ENCODE data around the gene YARS1.
A peak's percentile ranks its signal among the peaks of the same experiment; 100 is the strongest.

Gene YARS1

GRCh38 chr1:32775640-32776337 lies 41.4 kb downstream of the YARS1 start:
- no peak for DNase-seq

- no peak for DNase-seq
Observed at GRCh38 chr1:32774950-32775634, 42.1 kb downstream of the YARS1 start.

- DNase-seq: no peak
Observed at GRCh38 chr1:32774464-32774808, 42.7 kb downstream of the YARS1 start.

- no peak for DNase-seq
Observed at GRCh38 chr1:32773764-32774463, 43.2 kb downstream of the YARS1 start.

- DNase-seq: peak; percentile 72
Observed at GRCh38 chr1:32773018-32773763, 44.0 kb downstream of the YARS1 start.

GRCh38 chr1:32772281-32773017 lies 44.7 kb downstream of the YARS1 start:
- DNase-seq: no peak

- no peak for DNase-seq
Observed at GRCh38 chr1:32771561-32772280, 45.4 kb downstream of the YARS1 start.

- DNase-seq: no peak
Observed at GRCh38 chr1:32770741-32771548, 46.2 kb downstream of the YARS1 start.

- DNase-seq: no peak
Observed at GRCh38 chr1:32770221-32770731, 46.9 kb downstream of the YARS1 start.

- no peak for DNase-seq
Observed at GRCh38 chr1:32769524-32770220, 47.5 kb downstream of the YARS1 start.

- no peak for DNase-seq
Observed at GRCh38 chr1:32768110-32768850, 48.9 kb downstream of the YARS1 start.

GRCh38 chr1:32767641-32768040 lies 49.5 kb downstream of the YARS1 start:
- no peak for DNase-seq

- no peak for DNase-seq
Observed at GRCh38 chr1:32767156-32767555, 50.0 kb downstream of the YARS1 start.

GRCh38 chr1:32766328-32766972 lies 50.7 kb downstream of the YARS1 start:
- no peak for DNase-seq

- no peak for DNase-seq
Observed at GRCh38 chr1:32765570-32766327, 51.4 kb downstream of the YARS1 start.

GRCh38 chr1:32764826-32765569 lies 52.2 kb downstream of the YARS1 start:
- DNase-seq: peak; percentile 72

- DNase-seq: no peak
Observed at GRCh38 chr1:32763221-32763620, 53.9 kb downstream of the YARS1 start.
